GM23338 (cell line): Measurements from ENCODE around the gene AP2M1. TPM values are rescaled to one million over a fixed set of nuclear protein-coding genes. Genes with fewer than 3 reads are reported as not detected.

Experiments
- CREB1 ChIP-seq: fragments of 250-450 bp; sonication (Bioruptor Pico); IDR thresholded peaks from 2 replicates; pipeline ENCODE4 v1.5.0; 2020; ENCODE audit warnings: low read depth, mild to moderate bottlenecking, moderate library complexity
- CTCF ChIP-seq, 2 experiments: fragments of 200-600 bp in 1 of 2; sonication (generic) in 1 of 2; conservative IDR thresholded peaks; 2 replicates each; pipeline versions ENCODE4 v1.5.1 to v1.6.1; 2016 to 2017; ENCODE audit warnings: antibody characterized with exemption in 2 of 2, low read depth in 2 of 2, mild to moderate bottlenecking in 2 of 2, moderate library complexity in 1 of 2
- EZH2 ChIP-seq: fragments of 200-600 bp; sonication (generic); IDR thresholded peaks from one replicate; pipeline ENCODE4 v1.8.0; 2017; ENCODE audit warnings: antibody characterized with exemption, mild to moderate bottlenecking, low read depth; ENCODE audit not compliant: unreplicated experiment
- EZH2phosphoT487 ChIP-seq: fragments of 200-600 bp; sonication (generic); IDR thresholded peaks from one replicate; pipeline ENCODE4 v1.8.1; 2018; ENCODE audit warnings: antibody characterized with exemption; ENCODE audit not compliant: unreplicated experiment
- JUNB ChIP-seq: IDR thresholded peaks from one replicate; pipeline ENCODE4 v1.6.1; 2016; ENCODE audit warnings: antibody characterized with exemption; ENCODE audit not compliant: unreplicated experiment
- NANOG ChIP-seq: IDR thresholded peaks from 2 replicates; pipeline ENCODE4 v1.6.1; 2016; ENCODE audit warnings: antibody characterized with exemption, borderline replicate concordance
- POLR2AphosphoS5 ChIP-seq: IDR thresholded peaks from 2 replicates; pipeline ENCODE4 v1.6.1; 2016; ENCODE audit warnings: antibody characterized with exemption, low read depth
- STAT1 ChIP-seq: IDR thresholded peaks from one replicate; pipeline ENCODE4 v1.6.1; 2016; ENCODE audit warnings: antibody characterized with exemption; ENCODE audit not compliant: unreplicated experiment
- ZNF114 ChIP-seq: fragments of 250-450 bp; sonication (Bioruptor Pico); IDR thresholded peaks from 2 replicates; pipeline ENCODE4 v1.5.0; 2020; ENCODE audit warnings: mild to moderate bottlenecking, moderate library complexity
- ZNF331 ChIP-seq: fragments of 250-450 bp; sonication (Bioruptor Pico); IDR thresholded peaks from 2 replicates; pipeline ENCODE4 v1.5.0; 2020; ENCODE audit warnings: low read depth, mild to moderate bottlenecking, moderate library complexity
- polyA plus RNA-seq: library from polyadenylated mRNA; unstranded; fragments of >200 nt; fragmentation: Nextera tagmentation; extraction: Ambion mirVana; gene quantifications from 2 replicates; pipeline ENCODE4 v1.2.1, GENCODE V29; 2016
- total RNA-seq: library from RNA; depleted of rRNA; stranded (reverse); fragments of >200 nt; shearing (Covaris generic); gene quantifications from 2 replicates; pipeline ENCODE4 v1.2.3, GENCODE V29; 2014
- TF ChIP-seq, protein P1 (sequence below): IDR thresholded peaks from 2 replicates; pipeline ENCODE4 v1.6.1; 2016; ENCODE audit warnings: antibody characterized with exemption
- TF ChIP-seq, protein P2 (sequence below): IDR thresholded peaks from one replicate; pipeline ENCODE4 v1.6.1; 2018; ENCODE audit warnings: antibody characterized with exemption; ENCODE audit not compliant: unreplicated experiment

AP2M1 gene
- total and polyA plus RNA-seq, 2 experiments from 2014 or later: 215 to 305 TPM

GRCh38 chr3:184228376-184229137 lies 53.9 kb downstream of the AP2M1 start (continued):
- TF ChIP-seq CTCF (conservative IDR thresholded peaks at IDR 0.05; ENCODE audit: low read depth in 2 of 2) (no peak; a peak in 1 of 4 replicates), ZNF331 (CRISPR knock-in tag) (no peak), NANOG (no peak), ZNF114 (CRISPR knock-in tag) (no peak), POLR2AphosphoS5 (no peak), STAT1 (no peak), EZH2phosphoT487 (no peak), CREB1 (no peak), JUNB (no peak), EZH2 (no peak)
- TF ChIP-seq, protein P1, sequence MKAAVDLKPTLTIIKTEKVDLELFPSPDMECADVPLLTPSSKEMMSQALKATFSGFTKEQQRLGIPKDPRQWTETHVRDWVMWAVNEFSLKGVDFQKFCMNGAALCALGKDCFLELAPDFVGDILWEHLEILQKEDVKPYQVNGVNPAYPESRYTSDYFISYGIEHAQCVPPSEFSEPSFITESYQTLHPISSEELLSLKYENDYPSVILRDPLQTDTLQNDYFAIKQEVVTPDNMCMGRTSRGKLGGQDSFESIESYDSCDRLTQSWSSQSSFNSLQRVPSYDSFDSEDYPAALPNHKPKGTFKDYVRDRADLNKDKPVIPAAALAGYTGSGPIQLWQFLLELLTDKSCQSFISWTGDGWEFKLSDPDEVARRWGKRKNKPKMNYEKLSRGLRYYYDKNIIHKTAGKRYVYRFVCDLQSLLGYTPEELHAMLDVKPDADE: no peak
- TF ChIP-seq, protein P2, sequence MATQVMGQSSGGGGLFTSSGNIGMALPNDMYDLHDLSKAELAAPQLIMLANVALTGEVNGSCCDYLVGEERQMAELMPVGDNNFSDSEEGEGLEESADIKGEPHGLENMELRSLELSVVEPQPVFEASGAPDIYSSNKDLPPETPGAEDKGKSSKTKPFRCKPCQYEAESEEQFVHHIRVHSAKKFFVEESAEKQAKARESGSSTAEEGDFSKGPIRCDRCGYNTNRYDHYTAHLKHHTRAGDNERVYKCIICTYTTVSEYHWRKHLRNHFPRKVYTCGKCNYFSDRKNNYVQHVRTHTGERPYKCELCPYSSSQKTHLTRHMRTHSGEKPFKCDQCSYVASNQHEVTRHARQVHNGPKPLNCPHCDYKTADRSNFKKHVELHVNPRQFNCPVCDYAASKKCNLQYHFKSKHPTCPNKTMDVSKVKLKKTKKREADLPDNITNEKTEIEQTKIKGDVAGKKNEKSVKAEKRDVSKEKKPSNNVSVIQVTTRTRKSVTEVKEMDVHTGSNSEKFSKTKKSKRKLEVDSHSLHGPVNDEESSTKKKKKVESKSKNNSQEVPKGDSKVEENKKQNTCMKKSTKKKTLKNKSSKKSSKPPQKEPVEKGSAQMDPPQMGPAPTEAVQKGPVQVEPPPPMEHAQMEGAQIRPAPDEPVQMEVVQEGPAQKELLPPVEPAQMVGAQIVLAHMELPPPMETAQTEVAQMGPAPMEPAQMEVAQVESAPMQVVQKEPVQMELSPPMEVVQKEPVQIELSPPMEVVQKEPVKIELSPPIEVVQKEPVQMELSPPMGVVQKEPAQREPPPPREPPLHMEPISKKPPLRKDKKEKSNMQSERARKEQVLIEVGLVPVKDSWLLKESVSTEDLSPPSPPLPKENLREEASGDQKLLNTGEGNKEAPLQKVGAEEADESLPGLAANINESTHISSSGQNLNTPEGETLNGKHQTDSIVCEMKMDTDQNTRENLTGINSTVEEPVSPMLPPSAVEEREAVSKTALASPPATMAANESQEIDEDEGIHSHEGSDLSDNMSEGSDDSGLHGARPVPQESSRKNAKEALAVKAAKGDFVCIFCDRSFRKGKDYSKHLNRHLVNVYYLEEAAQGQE: no peak
